Duodenal mucosa (tissue), 2 donors: ENCODE measurements around the gene CACNA1D.

Source experiments
- H3K27ac ChIP-seq: one replicate; pipeline ENCODE4 v1.7.0; 2013; ENCODE audit warnings: low read depth, low read length
- H3K27me3 ChIP-seq, 2 donors: one replicate each; pipeline ENCODE4 v1.7.0; 2013; ENCODE audit warnings: low read length in 2 of 2, control low read depth in 1 of 2; ENCODE audit not compliant: insufficient read depth in 2 of 2, control insufficient read depth in 1 of 2
- H3K36me3 ChIP-seq, 2 donors: one replicate each; pipeline ENCODE4 v1.7.0; 2013; ENCODE audit warnings: low read length in 2 of 2, control low read depth in 1 of 2; ENCODE audit not compliant: insufficient read depth in 2 of 2, control insufficient read depth in 1 of 2
- H3K4me1 ChIP-seq, 2 donors: one replicate each; pipeline ENCODE4 v1.7.0; 2013; ENCODE audit warnings: low read length in 2 of 2, control low read depth in 1 of 2; ENCODE audit not compliant: insufficient read depth in 2 of 2, control insufficient read depth in 1 of 2
- H3K4me3 ChIP-seq, 2 donors: one replicate each; pipeline ENCODE4 v1.7.0; 2013; ENCODE audit warnings: low read length in 2 of 2, low read depth in 1 of 2
- H3K9ac ChIP-seq, 2 donors: one replicate each; pipeline ENCODE4 v1.7.0; 2013; ENCODE audit warnings: low read length in 2 of 2, low read depth in 1 of 2
- H3K9me3 ChIP-seq, 2 donors: one replicate each; pipeline ENCODE4 v1.7.0; 2013; ENCODE audit warnings: low read length in 2 of 2, control low read depth in 1 of 2; ENCODE audit not compliant: control insufficient read depth in 1 of 2

CACNA1D gene

DNA sequence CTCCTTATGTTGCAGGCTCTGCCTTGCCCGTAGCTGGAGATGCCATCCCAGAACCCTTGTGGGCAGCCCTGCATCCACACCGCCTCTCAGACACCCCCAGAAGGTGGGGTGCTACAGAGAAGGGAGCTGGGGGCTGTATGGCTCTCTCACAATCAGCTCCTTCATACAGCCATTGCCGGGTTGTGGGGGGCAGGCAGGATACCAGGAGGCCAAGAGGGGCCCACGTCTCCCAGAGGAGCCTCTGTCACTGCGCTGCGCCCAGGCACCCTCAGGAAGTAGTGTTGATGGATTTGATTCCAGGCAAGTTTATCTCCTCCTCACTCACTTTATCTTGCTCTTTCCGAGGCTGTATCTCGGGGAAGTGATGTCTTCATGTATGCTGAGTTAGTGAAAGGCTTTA lies 180.2 kb downstream of the CACNA1D start:
- Histone ChIP-seq H3K4me3 (no peak overlapping the region), H3K4me1 (no peaks in the 10 kb centered on the region), H3K9ac (no peak overlapping the region), H3K27me3 (no peaks in the 10 kb centered on the region), H3K27ac (no peak overlapping the region), H3K36me3 (peaks cover 0 to 4% of the 10 kb centered on the region in 2 donors), H3K9me3 (no peaks in the 10 kb centered on the region)

DNA sequence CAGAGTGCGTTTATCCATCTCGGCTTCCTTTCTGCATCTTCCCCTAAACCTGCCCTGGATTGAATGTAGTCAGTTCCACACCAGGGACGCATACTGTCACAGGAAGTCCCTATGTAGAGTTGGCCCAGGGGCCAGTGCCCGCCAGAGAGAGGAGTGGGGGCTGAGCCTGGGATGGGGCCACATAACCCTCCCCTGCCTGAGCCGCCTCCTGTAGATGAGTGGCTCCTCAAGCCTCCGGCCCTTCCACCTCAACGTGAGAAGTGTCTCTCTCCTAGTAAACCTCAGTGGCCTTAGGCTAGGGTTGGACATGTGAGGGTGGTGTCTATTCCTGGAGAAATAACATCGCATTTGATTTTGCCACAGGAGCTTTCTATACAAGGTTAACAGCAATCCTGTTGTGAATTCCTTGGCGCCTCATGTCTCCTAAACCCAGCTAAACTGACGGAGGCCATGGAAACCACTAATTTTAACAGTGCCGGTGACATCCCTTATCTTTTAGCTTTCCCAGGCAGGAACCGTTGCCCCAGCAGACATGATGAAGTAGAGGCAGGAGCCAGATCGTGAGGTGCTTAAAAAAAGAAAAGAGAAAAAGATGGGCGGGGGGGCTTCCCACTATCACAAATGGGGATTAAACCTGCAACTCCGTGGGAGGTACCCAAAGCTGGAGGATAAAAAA lies 180.7 kb downstream of the CACNA1D start:
- Histone ChIP-seq H3K27me3 (no peaks in the 10 kb centered on the region), H3K27ac (no peak overlapping the region), H3K9ac (no peak overlapping the region), H3K4me3 (no peak overlapping the region), H3K9me3 (no peaks in the 10 kb centered on the region), H3K36me3 (peaks cover 0 to 4% of the 10 kb centered on the region in 2 donors), H3K4me1 (no peaks in the 10 kb centered on the region)

DNA sequence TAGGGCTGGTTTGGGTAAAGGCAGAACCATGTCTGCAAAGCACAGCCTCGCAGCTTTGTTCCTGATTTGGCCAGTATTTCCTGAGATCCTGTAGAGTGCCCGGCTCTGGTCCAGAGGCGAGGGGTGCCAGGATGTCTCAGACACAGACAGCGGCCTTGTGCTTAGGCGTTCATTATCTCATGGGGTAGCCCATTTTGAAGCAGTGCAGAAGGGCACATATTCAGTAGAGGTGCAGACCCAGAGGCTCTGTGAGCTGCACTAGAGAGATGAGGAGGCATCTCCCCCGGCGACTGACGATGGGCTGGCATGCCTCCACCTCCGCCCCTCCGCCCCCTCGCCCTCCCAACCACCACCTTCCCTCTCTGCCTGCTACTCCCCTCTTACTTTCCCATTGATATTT lies 181.5 kb downstream of the CACNA1D start:
- no peak overlapping the region for H3K9ac ChIP-seq
- H3K4me3 ChIP-seq = no peak overlapping the region
- H3K27me3 ChIP-seq = no peaks in the 10 kb centered on the region
- no peaks in the 10 kb centered on the region for H3K9me3 ChIP-seq
- H3K4me1 ChIP-seq = no peaks in the 10 kb centered on the region
- H3K27ac ChIP-seq = no peak overlapping the region
- H3K36me3 ChIP-seq = peaks cover 0 to 4% of the 10 kb centered on the region in 2 donors

DNA sequence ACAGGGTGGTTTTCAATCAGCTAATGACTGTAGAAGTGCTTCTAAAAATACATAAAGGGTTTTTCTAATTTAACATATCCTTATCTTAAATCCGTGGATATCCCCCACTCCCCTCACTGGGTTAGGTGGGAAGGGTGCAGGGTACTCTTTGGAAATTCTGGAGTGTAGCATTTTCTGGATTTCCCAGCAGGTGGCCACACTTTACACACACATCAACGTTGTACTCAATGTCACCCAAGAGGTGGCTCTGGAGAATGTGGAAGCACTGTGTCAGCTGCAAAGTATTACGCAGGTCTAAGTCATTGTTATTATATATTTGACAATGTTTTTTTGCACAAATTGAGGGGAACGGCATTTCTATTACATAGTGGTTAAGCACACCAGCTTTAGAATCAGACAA lies 183.0 kb downstream of the CACNA1D start:
- Histone ChIP-seq H3K27ac (no peak overlapping the region), H3K9ac (no peak overlapping the region), H3K4me3 (no peak overlapping the region), H3K4me1 (no peaks in the 10 kb centered on the region), H3K36me3 (peaks cover 0 to 4% of the 10 kb centered on the region in 2 donors), H3K27me3 (no peaks in the 10 kb centered on the region), H3K9me3 (no peaks in the 10 kb centered on the region)

DNA sequence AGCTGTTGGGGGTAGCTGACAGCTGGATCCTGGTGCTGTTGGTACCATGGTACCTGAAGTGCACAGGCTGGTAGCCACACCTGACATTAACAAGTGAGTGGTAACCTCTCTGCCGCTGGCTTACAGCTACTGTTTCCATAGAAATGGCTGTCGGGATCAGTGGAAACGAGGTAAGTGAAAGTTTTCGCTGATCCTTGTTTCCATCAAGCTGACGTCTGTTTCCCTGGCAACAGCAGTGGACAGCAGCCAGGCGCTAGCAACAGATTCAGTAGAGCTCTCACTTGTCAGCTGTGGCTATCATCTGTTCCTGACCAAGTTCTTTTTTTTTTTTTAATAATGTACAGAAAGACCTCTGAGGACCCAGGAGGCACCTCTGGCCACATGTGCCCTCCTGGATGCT lies 185.6 kb downstream of the CACNA1D start:
- no peaks in the 10 kb centered on the region for H3K9me3 ChIP-seq
- H3K27ac ChIP-seq = no peak overlapping the region
- no peaks in the 10 kb centered on the region for H3K27me3 ChIP-seq
- no peak overlapping the region for H3K4me3 ChIP-seq
- peaks cover 0 to 8% of the 10 kb centered on the region in 2 donors for H3K4me1 ChIP-seq
- H3K9ac ChIP-seq = no peak overlapping the region
- no peaks in the 10 kb centered on the region for H3K36me3 ChIP-seq

DNA sequence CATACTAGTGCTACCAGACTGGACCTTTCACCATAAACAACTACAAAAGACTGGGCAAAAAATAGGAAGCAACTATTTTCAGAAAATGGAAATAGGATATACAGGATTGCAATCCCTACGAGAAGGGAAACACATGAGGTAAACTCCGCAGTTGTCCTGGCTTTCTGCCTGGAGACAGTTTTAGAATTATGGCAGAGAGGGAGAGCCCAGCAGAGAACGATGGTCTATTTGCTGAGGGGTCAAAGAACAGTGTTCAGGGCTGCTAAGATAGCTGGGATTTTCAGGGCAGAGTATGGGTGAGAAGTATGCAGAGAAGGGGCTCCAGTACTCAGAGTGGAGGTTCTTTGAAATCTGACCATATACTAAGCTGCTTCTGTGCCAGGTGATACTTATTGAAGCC lies 188.4 kb downstream of the CACNA1D start:
- Histone ChIP-seq H3K27me3 (no peaks in the 10 kb centered on the region), H3K36me3 (no peaks in the 10 kb centered on the region), H3K9ac (no peak overlapping the region), H3K27ac (no peak overlapping the region), H3K4me3 (no peak overlapping the region), H3K4me1 (peaks cover 0 to 8% of the 10 kb centered on the region in 2 donors), H3K9me3 (no peaks in the 10 kb centered on the region)

DNA sequence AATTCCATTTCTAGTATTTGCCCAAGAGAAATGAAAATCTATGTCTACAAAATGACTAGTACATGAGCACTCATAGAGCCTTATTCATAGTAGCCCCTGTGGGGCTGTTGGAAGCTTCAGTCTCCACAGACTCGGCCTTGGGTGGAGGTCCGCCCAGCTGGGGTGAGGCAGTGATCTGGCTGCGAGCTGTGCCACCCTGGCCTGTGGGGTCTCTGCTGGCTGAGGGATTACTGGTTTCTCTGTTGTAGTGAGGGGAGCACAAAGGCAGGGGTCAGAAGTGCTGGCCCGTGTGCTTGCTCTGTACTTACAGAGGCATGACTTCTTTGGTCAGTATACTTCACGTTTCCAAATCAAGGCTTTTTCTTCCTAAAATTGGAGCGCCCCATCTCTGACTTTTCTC lies 193.7 kb downstream of the CACNA1D start:
- Histone ChIP-seq H3K36me3 (no peaks in the 10 kb centered on the region), H3K4me1 (peaks cover 0 to 15% of the 10 kb centered on the region in 2 donors), H3K9me3 (no peaks in the 10 kb centered on the region), H3K27ac (no peak overlapping the region), H3K4me3 (no peak overlapping the region), H3K27me3 (no peaks in the 10 kb centered on the region), H3K9ac (no peak overlapping the region)

DNA sequence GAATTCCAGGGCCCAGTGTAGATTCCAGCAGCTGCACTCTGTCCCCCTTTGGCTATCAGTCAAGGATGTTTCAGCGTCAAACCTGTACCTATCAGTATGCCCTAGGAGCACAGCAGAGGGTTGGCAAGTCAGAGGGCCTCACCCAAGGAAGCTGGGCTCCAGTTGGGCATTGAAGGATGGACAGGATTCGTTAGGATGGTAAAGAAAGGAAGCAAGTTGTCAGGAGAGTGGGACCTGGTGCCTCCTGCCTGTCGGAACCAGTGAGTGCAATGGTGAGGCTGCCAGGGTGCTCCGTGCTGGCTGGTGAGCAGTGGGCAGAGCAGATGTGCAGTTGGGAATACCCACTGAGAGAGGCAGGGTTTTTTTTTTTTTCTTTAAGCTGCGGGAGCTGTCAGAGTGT lies 194.6 kb downstream of the CACNA1D start:
- no peaks in the 10 kb centered on the region for H3K36me3 ChIP-seq
- H3K4me3 ChIP-seq = no peak overlapping the region
- H3K9me3 ChIP-seq = no peaks in the 10 kb centered on the region
- peaks cover 0 to 14% of the 10 kb centered on the region in 2 donors for H3K4me1 ChIP-seq
- no peaks in the 10 kb centered on the region for H3K27me3 ChIP-seq
- no peak overlapping the region for H3K9ac ChIP-seq
- H3K27ac ChIP-seq = no peak overlapping the region

DNA sequence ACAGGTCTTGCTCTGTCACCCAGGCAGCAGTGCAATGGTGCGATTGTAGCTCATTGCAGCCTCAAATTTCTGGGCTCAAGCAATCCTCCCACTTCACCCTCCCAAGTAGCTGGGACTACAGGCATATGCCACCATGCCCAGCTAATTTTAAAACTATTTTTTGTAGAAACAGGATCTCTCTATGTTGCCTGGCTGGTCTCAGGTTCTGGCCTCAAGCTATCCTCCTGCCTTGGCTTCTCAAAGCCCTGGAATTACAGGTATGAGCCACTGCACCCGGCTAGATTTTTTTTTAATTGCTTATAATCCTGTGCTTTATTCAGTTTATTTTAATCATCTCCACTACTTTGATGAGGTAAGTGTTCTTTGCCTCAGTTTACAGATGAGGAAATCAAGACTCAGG lies 195.3 kb downstream of the CACNA1D start:
- no peaks in the 10 kb centered on the region for H3K27me3 ChIP-seq
- H3K27ac ChIP-seq = no peak overlapping the region
- no peak overlapping the region for H3K4me3 ChIP-seq
- H3K36me3 ChIP-seq = no peaks in the 10 kb centered on the region
- H3K9ac ChIP-seq = no peak overlapping the region
- peaks cover 0 to 14% of the 10 kb centered on the region in 2 donors for H3K4me1 ChIP-seq
- H3K9me3 ChIP-seq = no peaks in the 10 kb centered on the region

DNA sequence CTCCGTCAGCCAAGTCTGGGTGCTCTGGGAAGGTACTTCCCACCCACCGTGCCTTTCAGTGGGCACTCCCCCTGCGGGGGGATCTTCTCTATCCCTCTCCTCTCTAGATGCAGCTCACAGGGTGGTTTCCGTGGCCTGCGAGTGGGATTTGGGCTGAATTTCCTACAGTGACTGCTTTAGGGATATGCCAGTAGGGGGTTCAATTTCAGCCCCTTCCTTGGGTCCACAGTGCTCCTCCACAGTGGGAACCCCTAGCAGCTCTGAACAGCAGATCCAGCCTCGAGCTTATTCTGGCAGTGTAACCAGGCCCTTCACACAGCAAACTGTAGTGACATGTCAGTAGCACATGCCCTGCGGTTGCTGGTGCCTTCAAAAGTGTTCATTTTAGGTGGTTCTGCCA lies 196.1 kb downstream of the CACNA1D start:
- H3K27ac ChIP-seq = no peak overlapping the region

More for the DNA sequence above, 196.1 kb downstream of the CACNA1D start:
- H3K9ac ChIP-seq = no peak overlapping the region
- H3K27me3 ChIP-seq = peaks cover 0 to 3% of the 10 kb centered on the region in 2 donors
- no peak overlapping the region for H3K4me3 ChIP-seq
- no peaks in the 10 kb centered on the region for H3K9me3 ChIP-seq
- H3K4me1 ChIP-seq = peaks cover 0 to 14% of the 10 kb centered on the region in 2 donors
- H3K36me3 ChIP-seq = no peaks in the 10 kb centered on the region
